IPS-18c (cell line): ENCODE results near the gene KIF26B.
"Not testable (repeated sequence)": the region's sequence is repeated elsewhere in the genome, so short reads cannot be mapped to it uniquely, and the experiment has no call there.

Source experiments
- H3K4me3 ChIP-seq: 2 replicates; pipeline ENCODE4 v1.7.0; 2013; ENCODE audit warnings: low read depth, mild to moderate bottlenecking, low read length, moderate library complexity; ENCODE audit not compliant: insufficient read depth
- H3K9me3 ChIP-seq: one replicate; pipeline ENCODE4 v1.6.1; 2013; ENCODE audit warnings: mild to moderate bottlenecking, low read length, moderate library complexity; ENCODE audit not compliant: control insufficient read depth, insufficient read depth

Gene KIF26B

DNA sequence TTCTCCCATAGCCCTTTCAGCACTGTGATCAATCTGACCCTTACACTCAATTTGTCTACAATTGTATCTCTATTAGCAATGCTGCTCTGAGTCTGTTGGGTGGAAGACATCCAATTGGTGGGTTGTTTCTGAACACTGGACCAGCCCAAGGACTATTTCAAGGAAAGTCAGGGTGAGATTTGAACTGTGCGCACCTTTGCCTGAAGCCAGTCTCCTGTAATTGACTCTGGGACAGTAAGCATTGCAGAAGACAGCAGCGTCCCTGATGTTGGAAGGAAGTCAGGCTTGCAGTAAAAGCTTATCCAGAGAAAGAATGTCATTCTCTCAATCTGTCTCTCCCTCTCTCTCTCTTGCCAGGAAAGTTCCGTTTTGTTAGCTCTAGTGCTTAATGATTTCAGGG is 233.9 kb downstream of the KIF26B start:
- no peak overlapping the region for H3K4me3 ChIP-seq
- H3K9me3 ChIP-seq = no peaks in the 10 kb centered on the region

GRCh38 chr1:245389873-245390272 is 235.1 kb downstream of the KIF26B start:
- H3K9me3 ChIP-seq = no peaks in the 10 kb centered on the region

GRCh38 chr1:245390975-245391374 is 236.2 kb downstream of the KIF26B start:
- no peak overlapping the region for H3K4me3 ChIP-seq
- H3K9me3 ChIP-seq = no peaks in the 10 kb centered on the region

More at GRCh38 chr1:245389873-245390272, 235.1 kb downstream of the KIF26B start:
- H3K4me3 ChIP-seq = no peak overlapping the region

GRCh38 chr1:245393694-245394093 is 238.9 kb downstream of the KIF26B start:
- Histone ChIP-seq H3K9me3 (no peaks in the 10 kb centered on the region), H3K4me3 (no peak overlapping the region)

GRCh38 chr1:245395680-245396079 is 240.9 kb downstream of the KIF26B start:
- Histone ChIP-seq H3K9me3 (no peaks in the 10 kb centered on the region), H3K4me3 (no peak overlapping the region)

GRCh38 chr1:245396615-245397014 is 241.8 kb downstream of the KIF26B start:
- no peak overlapping the region for H3K4me3 ChIP-seq
- no peaks in the 10 kb centered on the region for H3K9me3 ChIP-seq

GRCh38 chr1:245397771-245398170 is 243.0 kb downstream of the KIF26B start:
- H3K9me3 ChIP-seq = no peaks in the 10 kb centered on the region
- H3K4me3 ChIP-seq = no peak overlapping the region

DNA sequence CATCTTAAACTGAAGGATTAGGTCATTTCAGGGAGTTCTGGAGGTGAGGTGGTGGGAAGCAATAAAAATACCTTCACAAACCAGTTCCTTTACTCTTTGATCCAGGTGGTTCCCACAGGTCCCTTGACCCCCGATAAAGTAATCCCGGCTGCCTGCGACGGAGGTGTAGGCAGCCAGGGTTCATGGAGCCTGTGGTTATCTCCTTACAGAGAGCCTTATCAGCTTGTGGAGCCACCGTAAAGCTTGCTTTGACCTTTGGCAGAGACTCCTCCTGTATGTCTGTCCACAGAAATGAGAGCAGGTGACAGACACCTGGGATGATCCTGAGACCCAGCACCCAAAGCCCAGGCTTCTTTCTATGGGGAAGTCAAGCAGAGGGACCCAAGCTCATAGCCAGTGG is 243.4 kb downstream of the KIF26B start:
- no peaks in the 10 kb centered on the region for H3K9me3 ChIP-seq
- H3K4me3 ChIP-seq = no peak overlapping the region

DNA sequence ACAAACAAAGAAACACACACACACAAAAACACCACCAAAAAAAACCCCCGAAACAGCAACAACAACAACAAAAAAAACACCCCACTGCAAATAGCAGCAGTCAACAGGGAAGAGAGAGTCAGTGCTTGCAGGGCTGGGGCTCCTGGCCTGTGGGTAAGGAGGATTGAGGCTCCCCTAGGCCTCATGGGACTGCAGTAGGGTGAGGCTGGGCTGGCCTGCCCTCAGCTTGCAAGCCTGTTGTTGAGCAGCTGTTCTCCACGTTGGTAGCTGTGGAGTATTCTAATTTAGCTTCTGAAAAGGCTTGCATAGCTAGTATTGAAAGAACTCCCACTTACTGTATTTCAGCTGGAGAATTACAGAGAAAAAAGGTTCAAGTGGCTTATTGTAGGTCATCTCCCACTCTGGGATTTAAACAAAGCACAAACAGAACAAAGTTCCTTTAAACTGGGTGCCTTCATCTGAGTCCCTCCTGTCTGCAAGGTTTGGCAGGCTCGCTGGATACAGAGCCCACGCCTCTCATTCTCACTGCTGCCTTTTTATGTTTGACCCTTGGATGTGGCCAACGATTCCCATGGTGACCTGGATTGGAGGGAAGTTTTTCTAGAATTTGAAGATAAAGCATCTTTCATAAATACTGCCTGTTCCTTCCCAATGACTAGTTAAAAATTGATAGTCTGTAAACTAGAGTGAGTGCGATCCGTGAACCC is 247.2 kb downstream of the KIF26B start:
- no peak overlapping the region for H3K4me3 ChIP-seq
- no peaks in the 10 kb centered on the region for H3K9me3 ChIP-seq

GRCh38 chr1:245402998-245403397 is 248.2 kb downstream of the KIF26B start:
- not testable (repeated sequence) for H3K4me3 ChIP-seq, H3K9me3 ChIP-seq

DNA sequence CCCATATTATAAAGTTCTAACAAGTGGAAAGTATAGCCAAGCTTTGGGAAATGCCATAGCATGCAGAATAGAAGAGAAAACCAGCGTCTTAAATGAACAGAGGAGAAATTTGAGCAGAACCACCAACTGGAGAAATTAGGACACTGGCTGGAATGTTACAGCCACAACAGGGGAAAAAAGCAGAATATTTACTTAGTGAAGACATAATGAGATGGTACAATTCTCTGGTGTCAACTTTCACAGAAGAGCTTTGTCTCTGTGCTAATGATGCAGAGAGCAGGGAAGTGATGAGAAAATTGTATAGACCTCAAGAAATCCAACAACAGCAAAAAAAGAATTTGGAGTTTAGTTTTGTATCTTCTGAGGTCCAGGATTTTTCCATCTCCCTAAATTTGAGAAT is 249.7 kb downstream of the KIF26B start:
- no peaks in the 10 kb centered on the region for H3K9me3 ChIP-seq
- no peak overlapping the region for H3K4me3 ChIP-seq

DNA sequence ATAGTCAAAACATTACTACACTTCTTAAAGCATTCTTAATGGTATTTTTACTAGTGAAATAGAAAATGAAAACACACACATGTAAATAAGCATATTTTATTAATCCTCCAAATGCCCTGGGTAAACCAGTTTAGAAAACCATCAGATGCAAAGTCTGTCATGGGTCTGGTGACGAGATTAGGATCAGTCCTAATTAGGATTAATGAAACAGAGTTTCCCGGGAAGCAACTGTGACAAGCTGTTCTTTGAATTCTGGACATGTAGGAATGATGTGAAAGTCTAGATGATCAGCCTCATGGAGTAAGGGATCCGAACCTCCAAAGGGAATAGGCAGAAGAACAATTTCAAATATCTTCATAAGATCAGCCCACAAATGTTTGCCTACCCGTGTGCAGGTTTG is 250.2 kb downstream of the KIF26B start:
- Histone ChIP-seq H3K4me3 (no peak overlapping the region), H3K9me3 (no peaks in the 10 kb centered on the region)

DNA sequence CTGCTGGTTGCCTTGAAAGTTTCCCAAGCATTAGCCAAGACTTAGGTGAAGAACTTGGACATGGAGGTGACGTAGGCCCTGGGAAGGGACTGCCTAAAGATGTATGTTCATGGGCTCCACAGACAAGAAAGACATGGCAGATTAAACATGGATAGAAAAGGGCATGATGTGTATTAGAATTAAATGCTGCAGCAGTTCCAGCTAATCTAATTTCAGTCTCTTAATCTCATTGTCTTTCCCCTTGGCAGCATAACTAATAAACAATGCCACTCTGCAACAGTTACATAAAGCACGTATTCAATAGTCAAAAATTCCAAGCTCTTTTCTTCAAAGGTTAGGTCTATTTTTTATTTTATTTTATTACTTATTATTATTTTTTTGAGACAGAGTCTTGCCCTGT is 251.6 kb downstream of the KIF26B start:
- Histone ChIP-seq H3K4me3 (no peak overlapping the region), H3K9me3 (no peaks in the 10 kb centered on the region)

DNA sequence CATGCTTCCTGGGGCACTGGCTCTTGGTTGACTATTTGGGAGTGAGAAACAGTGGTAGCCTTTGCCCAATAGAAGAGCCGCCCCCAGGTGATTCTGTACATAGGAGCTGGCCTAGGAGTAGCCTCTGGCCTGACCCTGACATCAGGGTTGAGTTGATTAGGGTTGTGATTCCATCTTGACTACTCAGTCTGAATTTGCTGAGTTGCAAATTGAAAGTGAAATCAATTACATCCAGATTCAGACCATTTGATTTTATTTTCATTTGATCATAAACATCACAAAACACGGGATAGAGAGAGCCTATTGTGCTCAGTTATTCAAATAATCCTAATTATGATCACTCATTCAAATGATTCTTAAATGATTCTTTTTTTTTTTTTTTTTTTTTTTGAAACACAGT is 253.2 kb downstream of the KIF26B start:
- Histone ChIP-seq H3K4me3 (no peak overlapping the region), H3K9me3 (no peaks in the 10 kb centered on the region)

DNA sequence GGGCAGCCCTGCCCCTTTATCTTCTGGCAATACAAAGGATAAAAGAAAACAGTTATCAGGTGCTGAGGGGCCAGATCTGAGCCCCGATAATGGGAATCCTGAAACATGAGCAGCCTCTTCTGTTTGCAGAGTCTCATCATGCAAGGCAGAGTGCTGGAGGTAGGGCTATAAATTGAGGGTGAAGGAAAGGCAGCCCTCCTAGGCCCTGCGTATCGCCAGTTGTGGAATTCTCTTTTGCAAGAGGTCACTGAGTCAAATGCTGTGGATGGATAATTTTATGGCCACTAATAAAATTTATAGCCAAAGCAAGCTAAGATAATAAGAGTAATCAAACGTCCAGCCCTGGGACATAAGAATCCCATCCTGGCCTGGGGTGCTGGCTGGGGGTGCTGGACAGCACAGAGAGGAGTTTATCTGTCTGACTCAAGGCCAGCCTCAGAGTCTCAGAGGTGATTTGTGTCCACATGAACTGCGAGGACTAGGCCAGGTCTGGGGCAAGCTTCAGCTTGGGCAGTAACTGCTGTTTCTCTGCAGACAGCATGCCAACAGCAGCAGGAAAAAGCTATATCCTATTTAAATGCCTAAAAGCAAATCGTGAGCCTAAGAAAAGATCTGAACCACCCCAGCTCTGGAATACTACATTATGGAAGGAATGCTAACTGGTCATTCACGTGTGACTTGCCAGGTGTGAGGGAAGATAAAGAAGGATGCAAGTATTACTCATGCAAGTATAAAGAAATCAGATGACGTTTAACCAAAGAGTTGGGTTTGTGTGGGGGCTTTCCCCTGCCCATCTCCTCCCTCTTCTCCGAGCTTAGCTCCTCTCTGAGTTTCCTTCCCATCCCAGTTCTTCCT is 254.8 kb downstream of the KIF26B start:
- Histone ChIP-seq H3K4me3 (no peak overlapping the region), H3K9me3 (no peaks in the 10 kb centered on the region)

GRCh38 chr1:245411245-245412036 is 256.7 kb downstream of the KIF26B start:
- H3K4me3 ChIP-seq = no peak overlapping the region
- H3K9me3 ChIP-seq = no peaks in the 10 kb centered on the region

DNA sequence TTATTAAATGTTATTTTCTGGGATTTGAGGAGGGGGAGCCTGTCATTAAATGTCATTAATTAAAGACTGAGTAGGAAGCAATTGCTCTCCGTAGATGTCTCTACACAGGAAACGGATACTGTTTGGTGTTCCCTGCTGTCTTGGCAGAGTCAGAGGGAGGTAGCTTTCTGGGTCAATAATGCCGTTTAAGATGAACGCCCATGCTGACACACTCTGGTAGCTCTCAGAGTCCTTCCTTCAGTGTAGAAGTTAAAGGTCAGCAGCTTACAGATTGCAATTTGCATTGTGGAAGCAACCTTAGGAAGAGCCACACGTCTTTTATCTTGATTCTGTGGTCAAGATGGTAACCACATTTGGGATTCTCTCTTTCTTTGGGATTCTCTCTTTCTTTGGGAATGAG is 257.5 kb downstream of the KIF26B start:
- no peaks in the 10 kb centered on the region for H3K9me3 ChIP-seq
- H3K4me3 ChIP-seq = no peak overlapping the region

DNA sequence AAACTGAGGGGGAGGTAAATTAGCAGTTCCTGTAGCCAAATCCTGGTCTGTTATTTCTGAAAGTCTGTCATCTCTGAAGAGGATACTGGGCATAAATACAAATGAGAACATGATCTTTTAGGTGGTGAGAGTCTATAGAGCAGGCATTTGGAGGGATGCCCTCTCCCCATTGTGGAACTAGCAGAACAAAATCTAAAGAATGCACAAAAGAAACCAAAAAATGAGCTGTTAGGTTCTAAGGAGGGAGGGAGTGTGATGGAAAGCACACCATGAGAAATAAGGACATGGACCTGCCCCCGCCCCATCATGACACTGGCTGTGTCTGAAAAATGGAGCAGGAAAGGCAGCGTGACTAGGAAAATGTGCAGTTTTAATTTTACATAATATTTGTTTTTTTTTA is 262.0 kb downstream of the KIF26B start:
- Histone ChIP-seq H3K4me3 (no peak overlapping the region), H3K9me3 (no peaks in the 10 kb centered on the region)
